HCT116 (cell line): ENCODE measurements around the gene CNTN4. TPM values are rescaled to one million over a fixed set of nuclear protein-coding genes. Genes with fewer than 3 reads are reported as not detected.

Experiments used
- ATAC-seq: fragments of 200-7000 bp; cut with Tn5 transposase; 2 replicates; pipeline ENCODE4 v1.9.1; 2020; ENCODE audit warnings: mild to moderate bottlenecking, moderate library complexity
- BruUV-seq: library from RNA; stranded (reverse); fragments of 400-500 nt; replicated peaks from 2 replicates; lab custom pipeline; 2021; lab: Mats Ljungman, UMichigan
- CTCF ChIA-PET: fragments of 300-600 bp; sonication (Branson Sonifier 250); formaldehyde crosslinking; loops from one replicate; lab custom pipeline; 2021; ENCODE audit warnings: antibody characterized with exemption; lab: Charles Lee
- POLR2A ChIA-PET: fragments of 300-600, 350-600 bp; sonication (Branson Sonifier 250); formaldehyde crosslinking; loops from one replicate; lab custom pipeline; 2021; ENCODE audit warnings: antibody characterized with exemption; lab: Charles Lee
- RAD21 ChIA-PET, 2 experiments: fragments of 300-600 bp; sonication (Branson Sonifier 250); formaldehyde crosslinking; loops; one replicate each; lab custom pipeline; 2023; ENCODE audit warnings: low total read pairs in 2 of 2; ENCODE audit not compliant: uncharacterized antibody in 2 of 2, unreplicated experiment in 2 of 2, low non-redundant PET in 1 of 2; lab: Charles Lee
- DNase-seq: peaks from one replicate; pipeline ENCODE4 v3.0.0-alpha.2; 2010; ENCODE audit warnings: low read depth, low spot score
- H2AFZ ChIP-seq: fragments of 200-600 bp; shearing (Covaris generic), sonication (generic); 2 replicates; pipeline ENCODE4 v1.6.1; 2017; ENCODE audit warnings: low read depth, mixed run types, mixed read lengths, antibody characterized with exemption, low read length; ENCODE audit not compliant: poor library complexity, severe bottlenecking
- H3K27ac ChIP-seq: 2 replicates; pipeline ENCODE4 v1.5.1; 2012; ENCODE audit warnings: low read depth, low read length
- H3K27me3 ChIP-seq: fragments of 200-600 bp; sonication (generic); 2 replicates; pipeline ENCODE4 v1.6.1; 2016; ENCODE audit warnings: mixed run types, low read length, mixed read lengths; ENCODE audit not compliant: insufficient read depth
- H3K36me3 ChIP-seq, 2 experiments: fragments of 200-500 bp in 1 of 2; fragments of 200-600 bp in 1 of 2; sonication (Bioruptor generic) in 1 of 2; sonication (generic) in 1 of 2; 2 replicates each; pipeline versions ENCODE4 v1.5.1 to v1.6.1; 2014 to 2016; ENCODE audit warnings: low read length in 2 of 2, inconsistent platforms in 1 of 2, mixed read lengths in 1 of 2, mixed run types in 1 of 2; ENCODE audit not compliant: insufficient read depth in 2 of 2, control insufficient read depth in 1 of 2
- H3K4me1 ChIP-seq, 2 experiments: fragments of 200-600 bp in 1 of 2; sonication (generic) in 1 of 2; 2 replicates each; pipeline versions ENCODE4 v1.5.1 to v1.6.1; 2012 to 2017; ENCODE audit warnings: low read length in 2 of 2, inconsistent platforms in 1 of 2, mild to moderate bottlenecking in 1 of 2, mixed read lengths in 1 of 2, mixed run types in 1 of 2, moderate library complexity in 1 of 2; ENCODE audit not compliant: insufficient read depth in 2 of 2, control insufficient read depth in 1 of 2
- H3K4me2 ChIP-seq: fragments of 200-600 bp; sonication (generic); 2 replicates; pipeline ENCODE4 v1.6.1; 2017; ENCODE audit warnings: mixed run types, low read length, mixed read lengths
- H3K4me3 ChIP-seq, 2 experiments: fragments of 200-600 bp in 1 of 2; sonication (generic) in 1 of 2; replicated peaks in 1 of 2; 2 replicates each; pipeline ENCODE4 v1.5.1; 2011 to 2016; ENCODE audit warnings: low read length in 2 of 2, control low read depth in 1 of 2, low read depth in 1 of 2, mild to moderate bottlenecking in 1 of 2, mixed read lengths in 1 of 2, mixed run types in 1 of 2
- H3K79me2 ChIP-seq: fragments of 200-600 bp; sonication (generic); 2 replicates; pipeline ENCODE4 v1.6.1; 2017; ENCODE audit warnings: mild to moderate bottlenecking, mixed run types, low read length, moderate library complexity, mixed read lengths; ENCODE audit not compliant: insufficient read depth
- H3K9ac ChIP-seq: fragments of 200-600 bp; sonication (generic); 2 replicates; pipeline ENCODE4 v1.6.1; 2016; ENCODE audit warnings: low read length, mixed read lengths
- H3K9me2 ChIP-seq: fragments of 200-600 bp; sonication (generic), shearing (Covaris generic); 2 replicates; pipeline ENCODE4 v1.6.1; 2017; ENCODE audit warnings: mixed run types, mild to moderate bottlenecking, moderate library complexity; ENCODE audit not compliant: insufficient read depth
- H3K9me3 ChIP-seq, 2 experiments: fragments of 200-500 bp in 1 of 2; fragments of 200-600 bp in 1 of 2; sonication (Bioruptor generic) in 1 of 2; sonication (generic) in 1 of 2; 2 replicates each; pipeline ENCODE4 v1.6.1; 2014 to 2017; ENCODE audit warnings: low read length in 2 of 2, mixed read lengths in 2 of 2, inconsistent platforms in 1 of 2, low read depth in 1 of 2, mild to moderate bottlenecking in 1 of 2, mixed run types in 1 of 2, moderate library complexity in 1 of 2; ENCODE audit not compliant: control insufficient read depth in 1 of 2, insufficient read depth in 1 of 2
- H4K20me1 ChIP-seq: fragments of 200-600 bp; sonication (generic), shearing (Covaris generic); 2 replicates; pipeline ENCODE4 v1.6.1; 2017; ENCODE audit warnings: mixed run types, mild to moderate bottlenecking, moderate library complexity; ENCODE audit not compliant: insufficient read depth
- ATF3 ChIP-seq: IDR thresholded peaks from 2 replicates; pipeline ENCODE4 v1.6.1; 2012
- CBX3 ChIP-seq: IDR thresholded peaks from 2 replicates; pipeline ENCODE4 v1.6.1; 2012; ENCODE audit warnings: low read depth
- CEBPB ChIP-seq: IDR thresholded peaks from 2 replicates; pipeline ENCODE4 v1.6.1; 2012; ENCODE audit warnings: low read depth
- CTCF ChIP-seq, 3 experiments: fragments of 200-600 bp in 1 of 3; sonication (generic) in 1 of 3; IDR thresholded peaks in 2 of 3; conservative IDR thresholded peaks in 1 of 3; 2 replicates each; pipeline ENCODE4 v1.5.1; 2012 to 2017; ENCODE audit warnings: low read depth in 2 of 3, low read length in 2 of 3, antibody characterized with exemption in 1 of 3, borderline replicate concordance in 1 of 3, control low read depth in 1 of 3, mild to moderate bottlenecking in 1 of 3, mixed read lengths in 1 of 3, mixed run types in 1 of 3, moderate library complexity in 1 of 3; ENCODE audit not compliant: insufficient read depth in 1 of 3
- ELF1 ChIP-seq: IDR thresholded peaks from 2 replicates; pipeline ENCODE4 v1.6.1; 2012; ENCODE audit warnings: low read depth, borderline replicate concordance
- EZH2 ChIP-seq: fragments of 200-600 bp; sonication (generic); IDR thresholded peaks from 2 replicates; pipeline ENCODE4 v1.6.1; 2017; ENCODE audit warnings: antibody characterized with exemption, mixed run types
- FOSL1 ChIP-seq: IDR thresholded peaks from 2 replicates; pipeline ENCODE4 v1.6.1; 2012; ENCODE audit warnings: low read depth
- POLR2AphosphoS5 ChIP-seq: IDR thresholded peaks from 2 replicates; pipeline ENCODE4 v1.6.1; 2011; ENCODE audit warnings: mild to moderate bottlenecking, low read depth, low read length, moderate library complexity
- RAD21 ChIP-seq: IDR thresholded peaks from 2 replicates; pipeline ENCODE4 v1.6.1; 2012; ENCODE audit warnings: low read depth, mild to moderate bottlenecking
- REST ChIP-seq: IDR thresholded peaks from 2 replicates; pipeline ENCODE4 v1.6.1; 2012; ENCODE audit warnings: low read depth
- SIN3A ChIP-seq: IDR thresholded peaks from 2 replicates; pipeline ENCODE4 v1.6.1; 2012; ENCODE audit warnings: low read depth
- SRF ChIP-seq: IDR thresholded peaks from 2 replicates; pipeline ENCODE4 v1.6.1; 2012; ENCODE audit warnings: low read depth
- ZBTB33 ChIP-seq: IDR thresholded peaks from 2 replicates; pipeline ENCODE4 v1.6.1; 2011; ENCODE audit warnings: mild to moderate bottlenecking, low read length, moderate library complexity; ENCODE audit not compliant: insufficient replicate concordance; ENCODE audit errors: extremely low read depth
- ZFX ChIP-seq: fragments of 450-650 bp; IDR thresholded peaks from 2 replicates; pipeline ENCODE4 v1.6.1; 2017
- intact Hi-C: fragments of 100-400 bp; cut with micrococcal nuclease; formaldehyde crosslinking; loops from 2 replicates; pipeline ENCODE4 v1.10.0; 2022
- total RNA-seq: library from RNA; stranded (reverse); gene quantifications from one replicate; pipeline ENCODE4 v1.2.1, GENCODE V29; 2021; ENCODE audit not compliant: unreplicated experiment

The CNTN4 gene
- total RNA-seq, 1 experiment from 2014 or later, result not detected

GRCh38 chr3:2525968-2526367 is 427.3 kb downstream of the CNTN4 start (continued):
- no peak for TF ChIP-seq ZBTB33
- TF ChIP-seq ATF3, result no peak

- Histone ChIP-seq H4K20me1 (no peaks in the 10 kb centered on the region), H3K4me1 (no peaks in the 10 kb centered on the region), H3K27me3 (no peaks in the 10 kb centered on the region), H3K9me3 (peaks cover 12 to 20% of the 10 kb centered on the region in 2 experiments; a peak in 2 of 4 replicates), H3K9ac (no peak overlapping the region), H3K36me3 (no peaks in the 10 kb centered on the region), H2AFZ (no peak overlapping the region), H3K9me2 (no peaks in the 10 kb centered on the region), H3K4me2 (no peak overlapping the region), H3K27ac (no peak overlapping the region), H3K79me2 (no peaks in the 10 kb centered on the region), H3K4me3 (no peak overlapping the region)
- ChIA-PET POLR2A (no interaction called here), RAD21 (no interaction called here), CTCF (no interaction called here)
- TF ChIP-seq CTCF (IDR thresholded peaks at IDR 0.05 in 2 of 3, conservative IDR thresholded peaks at IDR 0.05 in 1 of 3; ENCODE audit: borderline replicate concordance in 1 of 3, insufficient read depth in 1 of 3, low read depth in 2 of 3, low read length in 2 of 3) (no peak), CBX3 (no peak), POLR2AphosphoS5 (no peak), SIN3A (no peak), ELF1 (no peak), EZH2 (no peak), SRF (no peak), FOSL1 (no peak), RAD21 (no peak), CEBPB (no peak), REST (no peak), ZFX (no peak)
- intact Hi-C loops, result no loop called here
- no peak for ATAC-seq
- DNase-seq, result no peak
- BruUV-seq, result no TSS peak
Measured at GRCh38 chr3:2526926-2527325, 428.3 kb downstream of the CNTN4 start.
